PC-3 (cell line): ENCODE data around the gene INTS1. TPM values are rescaled to one million over a fixed set of nuclear protein-coding genes. Genes with fewer than 3 reads are reported as not detected.

Experiments used
- ATAC-seq: fragments of 200-7000 bp; cut with Tn5 transposase; 2 replicates; pipeline ENCODE4 v1.9.1; 2020; ENCODE audit warnings: mild to moderate bottlenecking, moderate library complexity
- BruUV-seq: library from RNA; stranded (reverse); fragments of 400-500 nt; replicated peaks from 2 replicates; lab custom pipeline; 2021; lab: Mats Ljungman, UMichigan
- CTCF ChIA-PET: fragments of 300-600 bp; sonication (Branson Sonifier 250); formaldehyde crosslinking; loops from one replicate; lab custom pipeline; 2022; ENCODE audit warnings: antibody characterized with exemption; lab: Charles Lee
- POLR2A ChIA-PET: fragments of 300-600 bp; sonication (Branson Sonifier 250); formaldehyde crosslinking; loops from one replicate; lab custom pipeline; 2022; ENCODE audit warnings: antibody characterized with exemption; ENCODE audit not compliant: unreplicated experiment; lab: Charles Lee
- DNase-seq: peaks from one replicate; pipeline ENCODE4 v3.0.0-alpha.2; 2015
- H2AFZ ChIP-seq: fragments of 300-600 bp; sonication (generic); 2 replicates; pipeline ENCODE4 v1.6.0; 2016; ENCODE audit warnings: antibody characterized with exemption, low read length
- H3F3A ChIP-seq: fragments of 300-600 bp; sonication (generic); one replicate; pipeline ENCODE4 v1.6.0; 2017; ENCODE audit warnings: antibody characterized with exemption, low read length, control low read depth, mild to moderate bottlenecking; ENCODE audit not compliant: unreplicated experiment
- H3K27ac ChIP-seq: fragments of 300-600 bp; sonication (generic); 2 replicates; pipeline ENCODE4 v1.5.1; 2016; ENCODE audit warnings: mild to moderate bottlenecking, low read length
- H3K27me3 ChIP-seq: fragments of 300-600 bp; sonication (generic); 2 replicates; pipeline ENCODE4 v1.6.1; 2016; ENCODE audit warnings: low read length, mixed read lengths
- H3K36me3 ChIP-seq: fragments of 300-600 bp; sonication (generic); 2 replicates; pipeline ENCODE4 v1.6.1; 2016; ENCODE audit warnings: low read depth, mixed run types, low read length, mixed read lengths
- H3K4me1 ChIP-seq: fragments of 300-600 bp; sonication (generic); 2 replicates; pipeline ENCODE4 v1.5.1; 2016; ENCODE audit warnings: low read length; ENCODE audit not compliant: insufficient read depth
- H3K4me2 ChIP-seq: fragments of 300-600 bp; sonication (generic); 2 replicates; pipeline ENCODE4 v1.6.0; 2016; ENCODE audit warnings: low read length
- H3K4me3 ChIP-seq: fragments of 300-600 bp; sonication (generic); 2 replicates; pipeline ENCODE4 v1.5.1; 2016; ENCODE audit warnings: mild to moderate bottlenecking, low read length, mixed read lengths
- H3K79me2 ChIP-seq: fragments of 300-600 bp; sonication (generic); 2 replicates; pipeline ENCODE4 v1.6.1; 2017; ENCODE audit warnings: low read length, mixed read lengths
- H3K9ac ChIP-seq: fragments of 300-600 bp; sonication (generic); 2 replicates; pipeline ENCODE4 v1.6.0; 2016; ENCODE audit warnings: mild to moderate bottlenecking, low read length
- H3K9me2 ChIP-seq: fragments of 300-600 bp; sonication (generic); replicated peaks from 2 replicates; pipeline ENCODE4 v1.6.1; 2016; ENCODE audit warnings: mixed run types, low read length, mixed read lengths
- H3K9me3 ChIP-seq: fragments of 300-600 bp; sonication (generic); 2 replicates; pipeline ENCODE4 v1.6.1; 2016; ENCODE audit warnings: low read length, mixed read lengths
- H4K20me1 ChIP-seq: fragments of 300-600 bp; sonication (generic); 2 replicates; pipeline ENCODE4 v1.6.1; 2016; ENCODE audit warnings: low read length, mixed read lengths
- EZH2 ChIP-seq: fragments of 300-600 bp; sonication (generic); IDR thresholded peaks from one replicate; pipeline ENCODE4 v1.6.1; 2017; ENCODE audit warnings: antibody characterized with exemption, mild to moderate bottlenecking, low read length; ENCODE audit not compliant: unreplicated experiment
- EZH2phosphoT487 ChIP-seq: fragments of 300-600 bp; sonication (generic); IDR thresholded peaks from 2 replicates; pipeline ENCODE4 v1.6.1; 2018; ENCODE audit warnings: mild to moderate bottlenecking, antibody characterized with exemption, low read length, borderline replicate concordance
- intact Hi-C: fragments of 100-400 bp; cut with micrococcal nuclease; formaldehyde crosslinking; loops from 2 replicates; pipeline ENCODE4 v1.9.0; 2023
- total RNA-seq: library from RNA; depleted of rRNA; stranded (reverse); fragments of >200 nt; gene quantifications from 2 replicates; pipeline ENCODE4 v1.2.3, GENCODE V29; 2014
- TF ChIP-seq, protein P1 (sequence below): fragments of 300-600 bp; sonication (generic); conservative IDR thresholded peaks from 2 replicates; pipeline ENCODE4 v1.5.1; 2017; ENCODE audit warnings: antibody characterized with exemption, low read depth, mild to moderate bottlenecking, low read length

Gene INTS1
- total RNA-seq, 1 experiment from 2014 or later, result 62.9 TPM

DNA sequence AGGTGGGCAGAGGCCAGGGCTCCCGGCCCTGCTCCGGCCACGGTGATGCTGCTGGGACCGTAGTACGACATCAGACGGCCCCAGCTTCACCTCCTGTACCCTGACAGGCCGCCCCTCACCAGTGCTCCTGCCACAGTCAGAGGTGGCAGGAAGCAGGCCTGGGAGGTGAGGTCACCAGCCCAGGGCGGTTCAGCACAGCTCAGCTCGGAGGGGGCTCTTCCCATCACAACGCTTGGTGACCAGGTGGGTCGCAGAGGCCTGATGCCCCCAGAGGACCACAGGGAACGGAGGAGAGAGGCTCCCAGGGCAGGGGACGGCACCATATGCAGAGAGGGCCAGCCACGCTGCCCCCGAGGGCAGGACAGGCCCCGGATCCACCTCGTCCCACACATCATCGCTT is 53.8 kb downstream of the INTS1 start:
- no peaks in the 10 kb centered on the region for H3K36me3 ChIP-seq
- TF ChIP-seq EZH2phosphoT487 (no peak), EZH2 (no peak)
- TF ChIP-seq, protein P1, sequence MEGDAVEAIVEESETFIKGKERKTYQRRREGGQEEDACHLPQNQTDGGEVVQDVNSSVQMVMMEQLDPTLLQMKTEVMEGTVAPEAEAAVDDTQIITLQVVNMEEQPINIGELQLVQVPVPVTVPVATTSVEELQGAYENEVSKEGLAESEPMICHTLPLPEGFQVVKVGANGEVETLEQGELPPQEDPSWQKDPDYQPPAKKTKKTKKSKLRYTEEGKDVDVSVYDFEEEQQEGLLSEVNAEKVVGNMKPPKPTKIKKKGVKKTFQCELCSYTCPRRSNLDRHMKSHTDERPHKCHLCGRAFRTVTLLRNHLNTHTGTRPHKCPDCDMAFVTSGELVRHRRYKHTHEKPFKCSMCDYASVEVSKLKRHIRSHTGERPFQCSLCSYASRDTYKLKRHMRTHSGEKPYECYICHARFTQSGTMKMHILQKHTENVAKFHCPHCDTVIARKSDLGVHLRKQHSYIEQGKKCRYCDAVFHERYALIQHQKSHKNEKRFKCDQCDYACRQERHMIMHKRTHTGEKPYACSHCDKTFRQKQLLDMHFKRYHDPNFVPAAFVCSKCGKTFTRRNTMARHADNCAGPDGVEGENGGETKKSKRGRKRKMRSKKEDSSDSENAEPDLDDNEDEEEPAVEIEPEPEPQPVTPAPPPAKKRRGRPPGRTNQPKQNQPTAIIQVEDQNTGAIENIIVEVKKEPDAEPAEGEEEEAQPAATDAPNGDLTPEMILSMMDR, result no peak
- no peaks in the 10 kb centered on the region for H3K9me2 ChIP-seq
- ATAC-seq (no peak), DNase-seq (no peak)
- H2AFZ ChIP-seq, result no peak overlapping the region
- peaks cover 45% of the 10 kb centered on the region for H3K79me2 ChIP-seq
- no peak overlapping the region for H3K27ac ChIP-seq
- H3K4me2 ChIP-seq, result no peak overlapping the region
- H3K9ac ChIP-seq, result no peak overlapping the region
- no peaks in the 10 kb centered on the region for H3K9me3 ChIP-seq
- POLR2A ChIA-PET, result no interaction called here
- peaks cover 19% of the 10 kb centered on the region; the same call in 1 of the 2 replicates for H4K20me1 ChIP-seq
- CTCF ChIA-PET, result no interaction called here
- no peaks in the 10 kb centered on the region for H3F3A ChIP-seq
- peaks cover 9% of the 10 kb centered on the region for H3K4me1 ChIP-seq
- no TSS peak for BruUV-seq
- intact Hi-C loops, result no loop called here
- H3K4me3 ChIP-seq, result no peak overlapping the region
- no peaks in the 10 kb centered on the region for H3K27me3 ChIP-seq

DNA sequence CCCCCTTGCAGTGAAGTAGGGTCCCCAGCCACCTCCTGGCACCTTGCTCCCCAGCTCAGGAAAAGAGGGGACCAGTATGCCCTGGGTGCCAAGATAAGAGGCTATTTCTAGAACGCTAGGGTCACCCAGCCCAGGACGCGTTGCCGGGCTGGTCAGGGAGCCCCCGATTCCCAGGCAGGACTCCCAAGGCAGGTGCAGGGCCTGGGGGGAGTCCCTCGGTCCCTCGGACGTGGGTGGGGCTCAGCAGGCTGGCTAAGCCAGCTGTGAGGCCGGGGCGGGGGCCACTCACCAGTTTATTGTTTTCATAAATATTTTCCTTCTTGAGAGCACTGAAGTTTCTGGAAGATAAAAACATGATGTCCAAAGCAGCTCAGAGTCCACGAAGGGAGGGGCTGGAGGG is 54.2 kb downstream of the INTS1 start:
- no peak overlapping the region for H3K27ac ChIP-seq
- H4K20me1 ChIP-seq, result peaks cover 17% of the 10 kb centered on the region; the same call in 1 of the 2 replicates

DNA sequence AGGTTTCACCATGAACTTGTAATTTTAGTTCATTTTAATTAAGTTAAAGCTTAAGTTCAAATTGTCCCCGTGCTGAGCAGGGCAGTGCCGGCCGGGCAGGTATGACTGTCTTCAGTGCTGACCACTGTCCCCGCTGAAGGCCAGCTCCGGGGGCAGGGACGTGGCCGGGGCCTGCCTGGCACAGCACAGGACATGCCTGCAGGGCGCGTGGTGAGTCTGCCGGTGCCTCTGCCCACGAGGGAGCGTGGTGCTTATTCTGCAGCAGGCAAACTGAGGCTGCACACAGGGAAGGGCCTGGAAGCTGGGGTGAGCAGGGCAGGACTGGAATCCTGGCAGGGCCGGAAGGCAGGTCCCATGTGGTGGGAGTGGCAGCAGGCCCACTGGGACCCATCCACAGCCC is 54.7 kb downstream of the INTS1 start:
- no TSS peak for BruUV-seq
- POLR2A ChIA-PET, result no interaction called here
- Histone ChIP-seq H3K9me3 (no peaks in the 10 kb centered on the region), H3K4me2 (no peak overlapping the region), H3K27me3 (no peaks in the 10 kb centered on the region), H3K9ac (no peak overlapping the region), H3F3A (no peaks in the 10 kb centered on the region), H2AFZ (no peak overlapping the region), H3K4me3 (no peak overlapping the region), H3K79me2 (peaks cover 35% of the 10 kb centered on the region), H3K27ac (no peak overlapping the region), H3K36me3 (no peaks in the 10 kb centered on the region), H4K20me1 (peaks cover 12% of the 10 kb centered on the region; the same call in 1 of the 2 replicates), H3K4me1 (peaks cover under 1% of the 10 kb centered on the region), H3K9me2 (no peaks in the 10 kb centered on the region)
- TF ChIP-seq EZH2 (no peak), EZH2phosphoT487 (no peak)
- TF ChIP-seq, protein P1, result no peak
- ATAC-seq (no peak), DNase-seq (no peak)
- CTCF ChIA-PET, result interaction anchor here (0.6 kb wide), 1 partner anchor 187 kb away, joined by 3 read pairs; no protein-coding TSS in a partner anchor
- intact Hi-C loops, result no loop called here

More for the DNA sequence above, 54.2 kb downstream of the INTS1 start:
- ATAC-seq (no peak), DNase-seq (no peak)
- no peak overlapping the region for H3K9ac ChIP-seq
- H3K79me2 ChIP-seq, result peaks cover 40% of the 10 kb centered on the region
- ChIA-PET CTCF (interaction anchor here (0.6 kb wide), 1 partner anchor 187 kb away, joined by 3 read pairs; no protein-coding TSS in a partner anchor), POLR2A (no interaction called here)
- H3K9me2 ChIP-seq, result no peaks in the 10 kb centered on the region
- no TSS peak for BruUV-seq
- intact Hi-C loops, result no loop called here
- H3K4me3 ChIP-seq, result no peak overlapping the region
- no peaks in the 10 kb centered on the region for H3K27me3 ChIP-seq
- H3K36me3 ChIP-seq, result no peaks in the 10 kb centered on the region
- TF ChIP-seq, protein P1, result no peak
- TF ChIP-seq EZH2 (no peak), EZH2phosphoT487 (no peak)
- no peaks in the 10 kb centered on the region for H3K9me3 ChIP-seq
- no peaks in the 10 kb centered on the region for H3F3A ChIP-seq
- no peak overlapping the region for H3K4me2 ChIP-seq
- H2AFZ ChIP-seq, result no peak overlapping the region
- H3K4me1 ChIP-seq, result peaks cover 5% of the 10 kb centered on the region
